ENCODE measurements around the gene SOBP. TPM values are rescaled to one million over a fixed set of nuclear protein-coding genes. Genes with fewer than 3 reads are reported as not detected.

The SOBP gene
- total RNA-seq, 1 experiment from 2014 or later = 10.1 TPM

- Mint-ChIP-seq H3K36me3 (peaks cover 33% of the 10 kb centered on the region), H3K27ac (no peak overlapping the region), H3K27me3 (ENCODE audit: low read depth) (no peaks in the 10 kb centered on the region), H3K9me3 (peaks cover 28% of the 10 kb centered on the region), H3K4me3 (no peak overlapping the region), H3K4me1 (no peaks in the 10 kb centered on the region)
- no peak for TF ChIP-seq EMX1 (CRISPR knock-in tag; IDR thresholded peaks at IDR 0.05)
- no peak for TF ChIP-seq RELA (CRISPR knock-in tag; IDR thresholded peaks at IDR 0.05; ENCODE audit: borderline replicate concordance)
- no peak for TF ChIP-seq ZNF219 (CRISPR knock-in tag; IDR thresholded peaks at IDR 0.05; ENCODE audit: borderline replicate concordance)
- TF ChIP-seq, protein P1, sequence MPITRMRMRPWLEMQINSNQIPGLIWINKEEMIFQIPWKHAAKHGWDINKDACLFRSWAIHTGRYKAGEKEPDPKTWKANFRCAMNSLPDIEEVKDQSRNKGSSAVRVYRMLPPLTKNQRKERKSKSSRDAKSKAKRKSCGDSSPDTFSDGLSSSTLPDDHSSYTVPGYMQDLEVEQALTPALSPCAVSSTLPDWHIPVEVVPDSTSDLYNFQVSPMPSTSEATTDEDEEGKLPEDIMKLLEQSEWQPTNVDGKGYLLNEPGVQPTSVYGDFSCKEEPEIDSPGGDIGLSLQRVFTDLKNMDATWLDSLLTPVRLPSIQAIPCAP (CRISPR knock-in tag; IDR thresholded peaks at IDR 0.05) = no peak
- no peak for TF ChIP-seq TEAD4 (CRISPR knock-in tag; IDR thresholded peaks at IDR 0.05)
- no peak for TF ChIP-seq TP53 (CRISPR knock-in tag; IDR thresholded peaks at IDR 0.05)
- TF ChIP-seq, protein P2, sequence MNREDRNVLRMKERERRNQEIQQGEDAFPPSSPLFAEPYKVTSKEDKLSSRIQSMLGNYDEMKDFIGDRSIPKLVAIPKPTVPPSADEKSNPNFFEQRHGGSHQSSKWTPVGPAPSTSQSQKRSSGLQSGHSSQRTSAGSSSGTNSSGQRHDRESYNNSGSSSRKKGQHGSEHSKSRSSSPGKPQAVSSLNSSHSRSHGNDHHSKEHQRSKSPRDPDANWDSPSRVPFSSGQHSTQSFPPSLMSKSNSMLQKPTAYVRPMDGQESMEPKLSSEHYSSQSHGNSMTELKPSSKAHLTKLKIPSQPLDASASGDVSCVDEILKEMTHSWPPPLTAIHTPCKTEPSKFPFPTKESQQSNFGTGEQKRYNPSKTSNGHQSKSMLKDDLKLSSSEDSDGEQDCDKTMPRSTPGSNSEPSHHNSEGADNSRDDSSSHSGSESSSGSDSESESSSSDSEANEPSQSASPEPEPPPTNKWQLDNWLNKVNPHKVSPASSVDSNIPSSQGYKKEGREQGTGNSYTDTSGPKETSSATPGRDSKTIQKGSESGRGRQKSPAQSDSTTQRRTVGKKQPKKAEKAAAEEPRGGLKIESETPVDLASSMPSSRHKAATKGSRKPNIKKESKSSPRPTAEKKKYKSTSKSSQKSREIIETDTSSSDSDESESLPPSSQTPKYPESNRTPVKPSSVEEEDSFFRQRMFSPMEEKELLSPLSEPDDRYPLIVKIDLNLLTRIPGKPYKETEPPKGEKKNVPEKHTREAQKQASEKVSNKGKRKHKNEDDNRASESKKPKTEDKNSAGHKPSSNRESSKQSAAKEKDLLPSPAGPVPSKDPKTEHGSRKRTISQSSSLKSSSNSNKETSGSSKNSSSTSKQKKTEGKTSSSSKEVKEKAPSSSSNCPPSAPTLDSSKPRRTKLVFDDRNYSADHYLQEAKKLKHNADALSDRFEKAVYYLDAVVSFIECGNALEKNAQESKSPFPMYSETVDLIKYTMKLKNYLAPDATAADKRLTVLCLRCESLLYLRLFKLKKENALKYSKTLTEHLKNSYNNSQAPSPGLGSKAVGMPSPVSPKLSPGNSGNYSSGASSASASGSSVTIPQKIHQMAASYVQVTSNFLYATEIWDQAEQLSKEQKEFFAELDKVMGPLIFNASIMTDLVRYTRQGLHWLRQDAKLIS (CRISPR knock-in tag; IDR thresholded peaks at IDR 0.05; ENCODE audit: borderline replicate concordance) = no peak
- no peak for ATAC-seq
- POLR2A ChIA-PET = no interaction called here
- DNase-seq (ENCODE audit: low spot score) = no peak
- CTCF ChIA-PET = interaction anchor here (1.1 to 1.7 kb wide), 2 partner anchors 15 to 126 kb away, joined by 3 to 7 read pairs; partner anchors contain the start of gene PDSS2
These were observed 46.2 kb upstream of the SOBP start for GRCh38 chr6:107443608-107444267.

DNA sequence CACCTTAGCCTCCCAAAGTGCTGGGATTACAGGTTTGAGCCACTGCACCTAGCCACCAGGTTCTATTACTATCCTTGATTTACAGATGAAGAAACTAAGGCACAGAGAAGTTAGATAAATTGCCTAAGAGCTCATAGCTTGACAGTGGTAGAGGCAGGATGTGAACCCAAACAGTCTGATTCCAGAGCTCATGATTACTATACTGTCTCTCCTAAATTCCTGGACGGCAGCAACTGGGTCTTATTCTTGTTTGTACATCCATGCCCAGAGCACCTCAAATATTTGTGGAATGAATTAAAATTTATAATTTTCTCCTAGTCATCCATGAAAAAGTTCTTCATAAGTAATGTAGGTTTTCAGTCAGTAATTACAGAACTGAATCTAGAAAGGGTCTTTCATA lies 45.6 kb upstream of the SOBP start:
- ATAC-seq = no peak
- Mint-ChIP-seq H3K9me3 (peaks cover 34% of the 10 kb centered on the region), H3K27me3 (ENCODE audit: low read depth) (no peaks in the 10 kb centered on the region), H3K36me3 (peaks cover 38% of the 10 kb centered on the region), H3K27ac (no peak overlapping the region), H3K4me1 (no peaks in the 10 kb centered on the region), H3K4me3 (no peak overlapping the region)
- TF ChIP-seq NFE2L1 (CRISPR knock-in tag; IDR thresholded peaks at IDR 0.05) (no peak), NR3C1 (CRISPR knock-in tag; conservative IDR thresholded peaks at IDR 0.05; ENCODE audit: low read depth) (no peak), STAT6 (CRISPR knock-in tag; conservative IDR thresholded peaks at IDR 0.05; ENCODE audit: low read depth) (no peak), PRRX2 (CRISPR knock-in tag; IDR thresholded peaks at IDR 0.05) (no peak), PREB (CRISPR knock-in tag; IDR thresholded peaks at IDR 0.05; ENCODE audit: borderline replicate concordance) (no peak), ZBTB21 (CRISPR knock-in tag; IDR thresholded peaks at IDR 0.05; ENCODE audit: borderline replicate concordance) (no peak), EMX1 (CRISPR knock-in tag; IDR thresholded peaks at IDR 0.05) (no peak), JAZF1 (CRISPR knock-in tag; IDR thresholded peaks at IDR 0.05) (no peak)
- CTCF ChIA-PET = interaction anchor here (1.1 to 1.7 kb wide), 2 partner anchors 15 to 126 kb away, joined by 3 to 7 read pairs; partner anchors contain the start of gene PDSS2
- POLR2A ChIA-PET = no interaction called here
- no peak for DNase-seq (ENCODE audit: low spot score)

Data from WTC11 (cell line).